Spleen (tissue), 7 donors: ENCODE results near the gene GLTP.

Experiments
- CTCF ChIP-seq, 11 experiments: fragments of 200-600 bp in 7 of 11; fragments of 450-650 bp in 4 of 11; sonication (generic) in 4 of 11; IDR thresholded peaks in 8 of 11; conservative IDR thresholded peaks in 3 of 11; 1 replicate in 7 of 11; 2 replicates in 4 of 11; pipeline versions ENCODE4 v1.4.0 to v1.8.0; 2016 to 2021; ENCODE audit warnings: antibody characterized with exemption in 11 of 11, inconsistent platforms in 4 of 11, mild to moderate bottlenecking in 1 of 11
- POLR2A ChIP-seq, 3 donors: fragments of 450-650 bp; IDR thresholded peaks; one replicate each; pipeline ENCODE4 v1.5.1; 2017; ENCODE audit warnings: antibody characterized with exemption in 3 of 3, mild to moderate bottlenecking in 1 of 3
- POLR2AphosphoS5 ChIP-seq, 3 donors: sonication (generic); formaldehyde crosslinking; IDR thresholded peaks; one replicate each; pipeline ENCODE4 v1.5.1; 2017; ENCODE audit warnings: antibody characterized with exemption in 3 of 3
- donor health status: DM: no; HTN: no; CAD: no; lungs with moderate emphysema.
- donor health status: DM: no; HTN: no; CAD: no.
- donor health status: DM: no; HTN: no; CAD: no.

DNA sequence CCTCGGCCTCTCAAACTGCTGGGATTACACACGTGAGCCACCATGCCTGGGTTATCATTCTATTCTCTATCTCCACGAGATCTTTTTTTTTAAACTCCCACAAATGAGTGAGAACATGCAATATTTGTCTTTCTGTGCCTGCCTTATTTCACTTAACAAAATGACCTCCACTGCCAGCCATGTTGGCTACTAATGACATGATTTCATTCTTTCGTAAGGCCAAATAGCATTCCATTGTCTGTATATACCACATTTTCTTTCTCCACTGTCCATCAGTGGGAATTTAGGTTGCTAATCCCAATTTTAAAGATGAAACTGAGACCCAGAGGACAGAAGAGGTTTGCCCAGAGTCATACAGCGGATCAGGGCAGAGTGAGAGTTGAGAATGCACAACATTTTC lies 36.2 kb downstream of the GLTP start:
- TF ChIP-seq POLR2A (IDR thresholded peaks at IDR 0.05) (no peak), CTCF (IDR thresholded peaks at IDR 0.05 in 8 of 11, conservative IDR thresholded peaks at IDR 0.05 in 3 of 11) (no peak), POLR2AphosphoS5 (IDR thresholded peaks at IDR 0.05) (no peak)
